D341Med (cell line): ENCODE measurements around the gene HIVEP1.
"Not testable (repeated sequence)": the region's sequence is repeated elsewhere in the genome, so short reads cannot be mapped to it uniquely, and the experiment has no call there.

ENCODE experiments used
- DNase-seq: peaks from one replicate; pipeline ENCODE4 v3.0.0; 2012; ENCODE audit warnings: low spot score

The HIVEP1 gene

GRCh38 chr6:12119085-12119588 is 107.0 kb downstream of the HIVEP1 start:
- no peak for DNase-seq

GRCh38 chr6:12125396-12125795 is 113.3 kb downstream of the HIVEP1 start:
- DNase-seq, result no peak

- DNase-seq, result no peak
Observed at GRCh38 chr6:12126051-12126450, 113.9 kb downstream of the HIVEP1 start.

- DNase-seq, result no peak
Observed at GRCh38 chr6:12129523-12129922, 117.4 kb downstream of the HIVEP1 start.

GRCh38 chr6:12132351-12133222 is 120.5 kb downstream of the HIVEP1 start:
- DNase-seq, result no peak

GRCh38 chr6:12134581-12134980 is 122.5 kb downstream of the HIVEP1 start:
- DNase-seq, result no peak

- no peak for DNase-seq
Observed at GRCh38 chr6:12134991-12135390, 122.9 kb downstream of the HIVEP1 start.

- DNase-seq, result no peak
Observed at GRCh38 chr6:12136905-12137304, 124.8 kb downstream of the HIVEP1 start.

GRCh38 chr6:12137480-12137879 is 125.4 kb downstream of the HIVEP1 start:
- DNase-seq, result no peak

GRCh38 chr6:12138381-12138780 is 126.3 kb downstream of the HIVEP1 start:
- no peak for DNase-seq

GRCh38 chr6:12138936-12139335 is 126.8 kb downstream of the HIVEP1 start:
- DNase-seq, result no peak

- no peak for DNase-seq
Observed at GRCh38 chr6:12147557-12148316, 135.6 kb downstream of the HIVEP1 start.

GRCh38 chr6:12148317-12148801 is 136.2 kb downstream of the HIVEP1 start:
- DNase-seq, result no peak

- DNase-seq, result no peak
Observed at GRCh38 chr6:12148841-12149240, 136.7 kb downstream of the HIVEP1 start.

- no peak for DNase-seq
Observed at GRCh38 chr6:12149944-12150510, 137.9 kb downstream of the HIVEP1 start.

- peak; percentile 70 for DNase-seq
Observed at GRCh38 chr6:12150812-12151432, 138.8 kb downstream of the HIVEP1 start.

GRCh38 chr6:12151433-12151820 is 139.3 kb downstream of the HIVEP1 start:
- DNase-seq, result no peak

GRCh38 chr6:12152023-12152970 is 140.2 kb downstream of the HIVEP1 start:
- DNase-seq, result no peak

GRCh38 chr6:12155769-12156168 is 143.7 kb downstream of the HIVEP1 start:
- not testable (repeated sequence) for DNase-seq

- no peak for DNase-seq
Observed at GRCh38 chr6:12158686-12159415, 146.7 kb downstream of the HIVEP1 start.
